GM12864 (cell line): Measurements from ENCODE around the gene CD86.
"Not testable (repeated sequence)": the region's sequence is repeated elsewhere in the genome, so short reads cannot be mapped to it uniquely, and the experiment has no call there.

Experiments
- DNase-seq: peaks from one replicate; pipeline ENCODE4 v3.0.0-alpha.2; 2011; ENCODE audit warnings: low read depth
- H3K4me3 ChIP-seq: 2 replicates; pipeline ENCODE4 v1.5.1; 2011; ENCODE audit warnings: mild to moderate bottlenecking, low read depth, low read length, control low read depth
- CTCF ChIP-seq: IDR thresholded peaks from 2 replicates; pipeline ENCODE4 v1.5.1; 2011; ENCODE audit warnings: low read depth, mild to moderate bottlenecking, moderate library complexity, low read length, control low read depth, inconsistent platforms; ENCODE audit errors: missing control alignments

Gene CD86

GRCh38 chr3:122025296-122025695, 29.9 kb upstream of the CD86 start:
- peak; percentile 79 for DNase-seq
- H3K4me3 ChIP-seq, result no peak overlapping the region; the same call in 1 of the 2 replicates
- TF ChIP-seq CTCF, result no peak

GRCh38 chr3:122030381-122031122, 24.6 kb upstream of the CD86 start:
- DNase-seq, result no peak
- TF ChIP-seq CTCF, result no peak
- H3K4me3 ChIP-seq, result peak overlapping the region; percentile 14; the same call in 1 of the 2 replicates

- peak overlapping the region; percentile 14; the same call in 1 of the 2 replicates for H3K4me3 ChIP-seq
- no peak for TF ChIP-seq CTCF
- DNase-seq, result no peak
Measured at GRCh38 chr3:122031123-122031468, 24.1 kb upstream of the CD86 start.

GRCh38 chr3:122032531-122032930, 22.6 kb upstream of the CD86 start:
- no peak overlapping the region for H3K4me3 ChIP-seq
- no peak for DNase-seq
- TF ChIP-seq CTCF, result no peak

GRCh38 chr3:122033023-122033422, 22.1 kb upstream of the CD86 start:
- no peak overlapping the region for H3K4me3 ChIP-seq
- TF ChIP-seq CTCF, result no peak
- DNase-seq, result no peak

- H3K4me3 ChIP-seq, DNase-seq: not testable (repeated sequence)
Measured at GRCh38 chr3:122047296-122047695, 7.9 kb upstream of the CD86 start.

GRCh38 chr3:122047773-122048172, 7.4 kb upstream of the CD86 start:
- not testable (repeated sequence) for H3K4me3 ChIP-seq, DNase-seq

GRCh38 chr3:122052968-122053367, 2.2 kb upstream of the CD86 start:
- no peak for DNase-seq
- no peak overlapping the region for H3K4me3 ChIP-seq
- TF ChIP-seq CTCF, result no peak
